H9 (cell line): ENCODE measurements around the gene EFNA5. TPM values are rescaled to one million over a fixed set of nuclear protein-coding genes. Genes with fewer than 3 reads are reported as not detected.
A peak's percentile ranks its signal among the peaks of the same experiment; 100 is the strongest.

Source experiments
- DNase-seq: peaks from one replicate; pipeline ENCODE4 v3.0.0-alpha.2; 2017
- H2AFZ ChIP-seq: one replicate; pipeline ENCODE4 v1.6.1; 2013; ENCODE audit warnings: mild to moderate bottlenecking, low read length, control low read depth, moderate library complexity
- H2AK5ac ChIP-seq: 2 replicates; pipeline ENCODE4 v1.6.1; 2013; ENCODE audit warnings: low read length, control low read depth, mixed read lengths; ENCODE audit not compliant: insufficient read length
- H2BK120ac ChIP-seq: one replicate; pipeline ENCODE4 v1.6.1; 2013; ENCODE audit warnings: low read depth, mild to moderate bottlenecking, low read length, control low read depth, inconsistent platforms; ENCODE audit not compliant: poor library complexity, severe bottlenecking
- H2BK12ac ChIP-seq: 2 replicates; pipeline ENCODE4 v1.6.1; 2013; ENCODE audit warnings: low read length, control low read depth, mixed read lengths, low read depth; ENCODE audit not compliant: insufficient read length
- H2BK15ac ChIP-seq: 2 replicates; pipeline ENCODE4 v1.6.1; 2013; ENCODE audit warnings: low read depth, low read length, control low read depth
- H2BK20ac ChIP-seq: one replicate; pipeline ENCODE4 v1.6.1; 2013; ENCODE audit warnings: low read depth, mild to moderate bottlenecking, low read length, control low read depth, inconsistent platforms; ENCODE audit not compliant: poor library complexity, severe bottlenecking
- H2BK5ac ChIP-seq: 2 replicates; pipeline ENCODE4 v1.6.1; 2013; ENCODE audit warnings: low read length, control low read depth, mixed read lengths; ENCODE audit not compliant: insufficient read length
- H3K14ac ChIP-seq: 2 replicates; pipeline ENCODE4 v1.6.1; 2013; ENCODE audit warnings: low read length, control low read depth; ENCODE audit not compliant: insufficient read depth
- H3K18ac ChIP-seq: 2 replicates; pipeline ENCODE4 v1.6.1; 2013; ENCODE audit warnings: low read depth, mild to moderate bottlenecking, mixed read lengths, low read length, control low read depth; ENCODE audit not compliant: insufficient read length
- H3K23ac ChIP-seq: 2 replicates; pipeline ENCODE4 v1.6.1; 2013; ENCODE audit warnings: low read length, control low read depth, mixed read lengths, low read depth; ENCODE audit not compliant: insufficient read length
- H3K23me2 ChIP-seq: 2 replicates; pipeline ENCODE4 v1.6.1; 2013; ENCODE audit warnings: low read depth, mild to moderate bottlenecking, mixed read lengths, low read length, control low read depth; ENCODE audit not compliant: insufficient read length, poor library complexity, severe bottlenecking
- H3K27ac ChIP-seq: 2 replicates; pipeline ENCODE4 v1.5.1; 2013; ENCODE audit warnings: low read length, control low read depth, mixed read lengths, low read depth; ENCODE audit not compliant: insufficient read length
- H3K27me3 ChIP-seq: 2 replicates; pipeline ENCODE4 v1.6.1; 2013; ENCODE audit warnings: low read length, control low read depth, inconsistent platforms; ENCODE audit not compliant: insufficient read depth
- H3K4ac ChIP-seq: 2 replicates; pipeline ENCODE4 v1.6.1; 2013; ENCODE audit warnings: low read depth, mild to moderate bottlenecking, control low read depth, inconsistent platforms, low read length, moderate library complexity
- H3K4me1 ChIP-seq: 2 replicates; pipeline ENCODE4 v1.6.1; 2013; ENCODE audit warnings: low read length, control low read depth, inconsistent platforms; ENCODE audit not compliant: insufficient read depth
- H3K4me2 ChIP-seq: 2 replicates; pipeline ENCODE4 v1.6.1; 2013; ENCODE audit warnings: low read length, control low read depth, mixed read lengths; ENCODE audit not compliant: insufficient read length, insufficient read depth
- H3K56ac ChIP-seq: 2 replicates; pipeline ENCODE4 v1.6.1; 2013; ENCODE audit warnings: low read depth, mild to moderate bottlenecking, mixed read lengths, low read length, control low read depth; ENCODE audit not compliant: insufficient read length
- H3K79me1 ChIP-seq: 2 replicates; pipeline ENCODE4 v1.6.1; 2013; ENCODE audit warnings: low read depth, mild to moderate bottlenecking, moderate library complexity, low read length, control low read depth, inconsistent platforms; ENCODE audit not compliant: insufficient read depth, poor library complexity, severe bottlenecking
- H3K79me2 ChIP-seq: 2 replicates; pipeline ENCODE4 v1.6.1; 2013; ENCODE audit warnings: low read length, control low read depth, inconsistent platforms; ENCODE audit not compliant: insufficient read depth
- H3K9ac ChIP-seq: 2 replicates; pipeline ENCODE4 v1.6.1; 2013; ENCODE audit warnings: low read length, control low read depth, mixed read lengths; ENCODE audit not compliant: insufficient read length; ENCODE audit errors: extremely low read depth
- H3K9me3 ChIP-seq: one replicate; pipeline ENCODE4 v1.6.1; 2013; ENCODE audit warnings: low read depth, low read length, inconsistent platforms; ENCODE audit not compliant: control insufficient read depth
- H3T11ph ChIP-seq: one replicate; pipeline ENCODE4 v1.6.1; 2013; ENCODE audit warnings: mild to moderate bottlenecking, low read length, control low read depth, inconsistent platforms
- H4K20me1 ChIP-seq: one replicate; pipeline ENCODE4 v1.6.1; 2013; ENCODE audit not compliant: control insufficient read depth, insufficient read length, insufficient read depth
- H4K5ac ChIP-seq: 2 replicates; pipeline ENCODE4 v1.6.1; 2013; ENCODE audit warnings: low read depth, mild to moderate bottlenecking, mixed read lengths, low read length, control low read depth; ENCODE audit not compliant: insufficient read length
- H4K8ac ChIP-seq: replicated peaks from 2 replicates; pipeline ENCODE4 v1.6.1; 2013; ENCODE audit warnings: low read length, control low read depth, mixed read lengths, low read depth; ENCODE audit not compliant: insufficient read length
- H4K91ac ChIP-seq: 2 replicates; pipeline ENCODE4 v1.6.1; 2013; ENCODE audit warnings: low read depth, mild to moderate bottlenecking, moderate library complexity, mixed read lengths, low read length, control low read depth; ENCODE audit not compliant: insufficient read length
- H3K27ac Mint-ChIP-seq, 3 experiments: 2 replicates in 2 of 3; 3 replicates in 1 of 3; pipeline ENCODE4 v1.8.0; 2020 to 2021; ENCODE audit warnings: mixed read lengths in 3 of 3, mild to moderate bottlenecking in 1 of 3, moderate library complexity in 1 of 3
- H3K27me3 Mint-ChIP-seq: 2 replicates; pipeline ENCODE4 v1.8.0; 2021; ENCODE audit warnings: low read depth, mild to moderate bottlenecking, moderate library complexity, mixed read lengths
- H3K36me3 Mint-ChIP-seq, 3 experiments: 2 replicates in 2 of 3; 3 replicates in 1 of 3; pipeline ENCODE4 v1.8.0; 2020 to 2021; ENCODE audit warnings: low read depth in 3 of 3, mixed read lengths in 3 of 3; ENCODE audit not compliant: insufficient read depth in 1 of 3
- H3K4me1 Mint-ChIP-seq, 2 experiments: 2 replicates each; pipeline ENCODE4 v1.8.0; 2020; ENCODE audit warnings: mixed read lengths in 2 of 2
- H3K4me3 Mint-ChIP-seq, 2 experiments: 2 replicates in 1 of 2; 3 replicates in 1 of 2; pipeline ENCODE4 v1.8.0; 2020 to 2021; ENCODE audit warnings: mild to moderate bottlenecking in 2 of 2, mixed read lengths in 2 of 2, moderate library complexity in 1 of 2
- H3K9me3 Mint-ChIP-seq, 2 experiments: 2 replicates in 1 of 2; 3 replicates in 1 of 2; pipeline ENCODE4 v1.8.0; 2020; ENCODE audit warnings: mild to moderate bottlenecking in 2 of 2, mixed read lengths in 2 of 2, moderate library complexity in 1 of 2
- WGBS: extraction: QIAGEN DNeasy Blood & Tissue Kit; methylation state at CpG from one replicate; pipeline ENCODE4 v1.1.7; 2013; ENCODE audit warnings: missing lambda C conversion rate, low lambda C conversion rate, mixed read lengths; ENCODE audit not compliant: insufficient read length; ENCODE audit errors: extremely low coverage; 5-methylcytosine and 5-hydroxymethylcytosine counted together
- total RNA-seq: library from RNA; stranded (reverse); gene quantifications from 2 replicates; pipeline ENCODE4 v1.2.1, GENCODE V29; 2021
- TF ChIP-seq, protein P1 (sequence below): fragments of 200-600 bp; sonication (generic); conservative IDR thresholded peaks from 3 replicates; pipeline ENCODE4 v1.8.0; 2021; ENCODE audit warnings: antibody characterized with exemption, mild to moderate bottlenecking

The EFNA5 gene
- total RNA-seq, 1 experiment from 2014 or later: 20.4 TPM

DNA sequence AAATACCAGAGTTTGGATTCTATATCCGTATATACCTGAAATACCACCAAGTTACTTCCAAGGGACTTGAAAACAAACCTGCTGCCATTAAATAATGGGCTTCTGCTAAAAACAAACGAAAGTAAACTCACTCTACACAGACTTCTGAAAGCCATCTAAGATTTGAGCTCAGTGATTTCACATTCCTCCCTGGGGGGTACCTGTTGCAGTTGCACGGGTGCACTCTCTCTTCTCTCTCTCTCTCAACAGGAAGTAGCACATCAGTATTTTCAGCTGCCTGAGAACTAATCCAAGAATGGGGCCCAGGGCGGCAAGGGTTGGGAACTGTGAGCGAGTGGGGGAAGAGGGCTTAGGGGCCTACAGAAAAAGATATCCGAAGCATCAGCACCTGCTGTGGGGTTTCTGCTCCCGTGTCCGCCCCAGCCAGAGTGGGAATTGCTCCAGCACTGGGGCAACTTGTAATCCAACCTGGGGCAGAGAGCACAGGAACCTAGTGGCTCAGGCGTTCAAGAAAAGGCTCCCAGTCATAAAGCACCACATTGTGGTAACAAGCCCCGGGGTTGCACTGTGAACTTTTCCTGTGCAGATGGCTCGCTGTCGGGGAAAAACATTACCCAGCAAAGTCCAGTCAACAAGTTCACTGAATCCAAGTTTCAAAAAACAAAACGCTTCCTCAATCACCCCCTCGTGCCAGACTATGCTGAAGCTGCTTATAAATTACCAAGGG, 99.8 kb downstream of the EFNA5 start:
- H2AK5ac ChIP-seq: no peak overlapping the region
- no peak overlapping the region for H3T11ph ChIP-seq
- H3K23ac ChIP-seq: no peak overlapping the region
- no peak overlapping the region for H3K56ac ChIP-seq
- H2BK5ac ChIP-seq: no peak overlapping the region
- no peak for DNase-seq
- no peak overlapping the region for H4K5ac ChIP-seq
- no peak overlapping the region for H2BK12ac ChIP-seq
- H2BK20ac ChIP-seq: no peak overlapping the region
- no CpG with 5 or more reads among the region's 14 CpGs for WGBS
- H4K91ac ChIP-seq: no peak overlapping the region
- Mint-ChIP-seq H3K9me3 (no peaks in the 10 kb centered on the region; a peak in 1 of 5 replicates), H3K27me3 (no peaks in the 10 kb centered on the region), H3K27ac (peak overlapping the region; percentile 35 to 89 (median 87); a peak in 6 of 7 replicates), H3K36me3 (no peaks in the 10 kb centered on the region), H3K4me1 (peaks cover 85 to 86% of the 10 kb centered on the region in 2 experiments), H3K4me3 (peak overlapping the region in 1 of 2 experiments; percentile 2; a peak in 1 of 5 replicates)
- no peak overlapping the region for H3K27ac ChIP-seq
- no peak overlapping the region for H3K4me2 ChIP-seq
- no peaks in the 10 kb centered on the region for H3K23me2 ChIP-seq
- H2BK120ac ChIP-seq: no peak overlapping the region
- no peaks in the 10 kb centered on the region for H3K9me3 ChIP-seq
- no peak overlapping the region for H3K9ac ChIP-seq
- no peak overlapping the region for H4K8ac ChIP-seq
- H2BK15ac ChIP-seq: no peak overlapping the region
- H3K27me3 ChIP-seq: no peaks in the 10 kb centered on the region
- TF ChIP-seq, protein P1, sequence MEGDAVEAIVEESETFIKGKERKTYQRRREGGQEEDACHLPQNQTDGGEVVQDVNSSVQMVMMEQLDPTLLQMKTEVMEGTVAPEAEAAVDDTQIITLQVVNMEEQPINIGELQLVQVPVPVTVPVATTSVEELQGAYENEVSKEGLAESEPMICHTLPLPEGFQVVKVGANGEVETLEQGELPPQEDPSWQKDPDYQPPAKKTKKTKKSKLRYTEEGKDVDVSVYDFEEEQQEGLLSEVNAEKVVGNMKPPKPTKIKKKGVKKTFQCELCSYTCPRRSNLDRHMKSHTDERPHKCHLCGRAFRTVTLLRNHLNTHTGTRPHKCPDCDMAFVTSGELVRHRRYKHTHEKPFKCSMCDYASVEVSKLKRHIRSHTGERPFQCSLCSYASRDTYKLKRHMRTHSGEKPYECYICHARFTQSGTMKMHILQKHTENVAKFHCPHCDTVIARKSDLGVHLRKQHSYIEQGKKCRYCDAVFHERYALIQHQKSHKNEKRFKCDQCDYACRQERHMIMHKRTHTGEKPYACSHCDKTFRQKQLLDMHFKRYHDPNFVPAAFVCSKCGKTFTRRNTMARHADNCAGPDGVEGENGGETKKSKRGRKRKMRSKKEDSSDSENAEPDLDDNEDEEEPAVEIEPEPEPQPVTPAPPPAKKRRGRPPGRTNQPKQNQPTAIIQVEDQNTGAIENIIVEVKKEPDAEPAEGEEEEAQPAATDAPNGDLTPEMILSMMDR: no peak
- no peaks in the 10 kb centered on the region for H4K20me1 ChIP-seq
- H3K4me1 ChIP-seq: peaks cover 22% of the 10 kb centered on the region; the same call in 1 of the 2 replicates
- H3K4ac ChIP-seq: no peak overlapping the region
- peak overlapping the region; percentile 57 for H3K18ac ChIP-seq
- H3K79me2 ChIP-seq: no peaks in the 10 kb centered on the region
- no peaks in the 10 kb centered on the region for H3K79me1 ChIP-seq
- H2AFZ ChIP-seq: no peak overlapping the region
- no peak overlapping the region for H3K14ac ChIP-seq
